Medulla oblongata (tissue), 1 donor: ENCODE data around the gene SLC50A1.

Source experiments
- DNase-seq: peaks from one replicate; pipeline ENCODE4 v3.0.0-alpha.2; 2015; ENCODE audit errors: extremely low spot score

SLC50A1 gene

DNA sequence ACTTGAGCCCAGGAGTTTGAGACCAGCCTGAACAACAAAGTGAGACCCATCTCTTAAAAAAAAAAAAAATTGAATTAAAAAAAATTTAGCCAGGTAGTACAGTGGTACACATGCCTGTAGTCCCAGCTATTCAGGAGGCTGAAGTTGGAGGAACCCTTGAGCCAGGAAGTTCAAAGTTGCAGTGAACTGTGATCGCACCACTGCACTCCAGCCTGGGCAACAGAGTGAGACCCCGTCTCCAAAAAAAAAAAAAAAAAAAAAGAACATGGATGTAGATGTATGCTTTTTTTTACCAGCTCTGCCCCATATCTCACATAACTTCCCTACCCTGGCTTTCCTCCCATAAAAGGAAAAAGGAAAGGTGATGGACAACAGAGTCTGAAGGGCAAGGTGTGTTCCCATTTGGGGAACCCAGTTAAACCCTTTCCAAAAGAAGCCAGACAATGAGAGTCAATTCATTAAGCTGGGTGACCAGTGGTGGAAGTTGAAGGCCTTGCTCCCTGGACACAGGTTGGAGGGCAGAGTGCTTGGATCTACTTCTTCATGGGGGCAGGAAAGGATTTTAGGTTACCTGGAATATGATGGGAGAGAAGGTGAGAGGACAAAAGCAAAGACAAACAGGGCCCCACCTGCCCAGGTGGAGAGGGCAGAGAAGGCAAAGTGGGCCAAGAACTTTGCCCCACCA is 34.6 kb downstream of the SLC50A1 start:
- no peak for DNase-seq

DNA sequence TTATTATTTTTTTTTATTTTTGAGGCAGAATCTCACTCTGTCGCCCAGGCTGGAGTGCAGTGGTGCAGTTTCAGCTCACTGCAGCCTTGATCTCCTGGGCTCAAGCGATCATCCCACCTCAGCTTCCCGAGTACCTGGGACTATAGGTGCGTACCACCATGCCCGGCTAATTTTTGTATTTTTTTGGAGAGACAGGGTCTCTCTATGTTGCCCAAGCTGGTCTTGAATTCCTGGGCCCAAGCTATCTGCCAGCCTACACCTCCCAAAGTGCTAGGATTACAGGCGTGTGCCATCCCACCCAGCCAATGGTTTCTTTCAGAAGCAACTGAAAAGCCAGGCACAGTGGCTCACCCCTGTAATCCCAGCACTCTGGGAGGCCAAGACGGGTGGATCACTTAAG is 35.2 kb downstream of the SLC50A1 start:
- DNase-seq: no peak

DNA sequence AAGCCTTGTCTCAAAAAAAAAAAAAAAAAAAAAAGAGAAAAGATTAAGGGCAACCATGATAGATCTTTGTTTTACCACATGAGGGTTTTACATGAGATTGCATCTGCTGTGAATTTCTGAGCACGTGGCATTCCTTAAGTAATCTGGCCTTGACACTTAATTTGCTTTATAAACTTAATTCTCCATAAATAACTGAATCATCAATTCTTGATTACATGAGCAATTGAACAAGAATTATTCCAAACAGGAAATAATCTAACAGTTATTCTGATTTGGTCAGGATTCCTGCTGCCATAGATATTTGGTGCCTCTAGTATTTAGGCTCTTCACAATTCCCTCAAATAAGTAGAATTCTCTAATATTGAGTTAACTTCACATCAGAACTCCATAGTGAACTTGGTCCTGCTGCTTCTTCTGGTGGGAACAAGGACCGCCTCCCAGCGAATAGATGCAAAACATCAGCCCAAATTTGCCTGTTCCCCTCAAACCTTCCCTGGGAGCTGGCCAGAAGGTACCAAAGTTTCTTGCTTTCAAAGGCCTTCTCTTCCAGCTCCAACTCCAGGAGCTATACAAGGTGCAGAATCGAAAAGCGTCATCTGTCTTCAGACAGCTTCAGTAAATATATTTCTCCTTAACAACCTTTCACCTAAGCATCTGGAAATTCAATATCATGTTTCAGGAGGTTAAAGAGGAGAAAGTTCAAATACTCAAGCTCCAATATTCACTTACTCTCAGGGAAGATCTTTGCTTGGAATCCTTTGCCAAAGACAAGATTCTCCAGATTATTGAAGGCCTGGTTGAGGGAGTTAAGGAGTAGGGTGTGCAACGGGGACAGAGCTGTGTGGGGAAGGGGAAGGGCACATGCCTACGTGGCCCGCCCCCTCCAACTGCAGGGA is 36.4 kb downstream of the SLC50A1 start:
- no peak for DNase-seq

DNA sequence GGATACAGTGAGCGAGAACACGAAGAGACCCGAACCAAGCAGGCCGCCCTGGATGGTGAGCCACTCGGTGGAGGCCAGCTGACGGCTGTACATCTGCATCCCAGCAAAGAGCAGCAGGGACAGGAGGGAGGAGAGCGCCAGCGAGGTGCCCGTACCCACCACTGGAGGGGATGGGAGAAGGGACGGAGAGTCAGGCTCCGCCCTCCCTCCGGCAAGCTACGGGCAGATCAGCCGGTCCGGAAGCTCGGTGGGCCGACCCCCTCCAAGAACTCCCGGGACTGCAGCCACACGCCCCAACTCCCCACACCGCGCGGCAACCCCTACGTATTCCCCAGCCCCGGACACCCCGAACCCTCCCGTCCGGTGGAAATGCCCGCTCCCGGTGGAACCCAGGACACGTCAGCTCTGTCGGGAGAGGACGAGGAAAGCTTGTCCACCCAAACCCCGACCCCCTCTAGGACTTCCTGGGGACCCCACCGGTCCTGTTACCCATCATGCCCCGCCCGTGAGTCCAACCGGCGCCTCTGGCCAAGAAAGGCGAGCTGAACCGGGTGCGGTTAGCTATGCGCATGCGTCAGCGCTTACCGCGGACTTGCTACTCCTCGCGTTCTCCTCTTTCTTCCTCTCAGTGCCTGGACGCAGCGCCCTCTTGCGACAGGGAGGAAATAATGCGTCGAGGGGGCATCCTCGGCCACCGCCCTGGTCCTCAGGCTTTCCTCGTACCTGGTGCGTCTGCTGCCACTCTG is 37.3 kb downstream of the SLC50A1 start, which contains the start of gene KRTCAP2:
TSS of gene KRTCAP2 (minus strand) at position 573 of the 746 bp plus-strand sequence. CDS start at position 493, 80 bp downstream.
- DNase-seq: peak; percentile 97

DNA sequence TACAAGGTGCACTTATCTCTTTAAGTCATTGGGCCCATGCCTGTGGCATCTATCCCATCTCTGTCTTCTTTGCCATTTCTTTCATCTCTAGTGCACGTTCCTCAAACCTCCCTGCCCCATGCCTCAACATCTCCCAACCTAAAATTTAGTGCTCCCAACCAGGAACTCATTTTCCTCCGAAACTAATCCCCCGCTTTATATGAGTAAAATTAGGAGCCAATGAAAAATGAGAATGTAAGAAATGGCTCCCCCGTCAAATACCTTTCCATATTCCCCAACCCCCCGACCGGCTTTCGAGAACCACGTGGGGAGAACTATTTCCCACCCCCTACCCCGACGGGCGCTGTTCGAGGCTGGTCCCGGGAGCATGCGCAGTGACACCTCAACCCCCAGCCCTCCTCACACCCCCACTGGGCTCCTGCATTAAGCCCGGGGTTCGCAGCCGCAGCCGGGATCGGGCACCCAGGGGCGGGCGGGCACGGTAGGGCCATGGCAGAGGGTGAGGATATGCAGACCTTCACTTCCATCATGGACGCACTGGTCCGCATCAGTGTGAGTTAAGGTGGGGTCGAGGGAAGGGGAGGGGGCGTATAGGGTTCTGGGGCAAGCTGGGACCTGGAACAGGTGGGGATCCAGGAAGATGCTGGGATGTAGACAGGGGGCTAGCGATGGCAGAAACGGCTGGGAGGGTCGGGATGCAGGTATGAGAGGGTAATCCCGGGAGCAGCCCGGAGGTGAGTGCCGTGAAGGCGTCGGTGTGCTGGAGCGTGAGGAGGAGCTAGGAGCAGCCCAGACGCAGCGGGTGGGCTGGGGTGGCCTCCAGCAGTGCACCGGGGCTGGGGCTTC is 38.0 kb downstream of the SLC50A1 start, which contains the start of gene TRIM46:
TSS of gene TRIM46 (plus strand) at position 372 of the 846 bp plus-strand sequence. CDS start at position 490, 118 bp downstream.
- DNase-seq: peak; percentile 54

DNA sequence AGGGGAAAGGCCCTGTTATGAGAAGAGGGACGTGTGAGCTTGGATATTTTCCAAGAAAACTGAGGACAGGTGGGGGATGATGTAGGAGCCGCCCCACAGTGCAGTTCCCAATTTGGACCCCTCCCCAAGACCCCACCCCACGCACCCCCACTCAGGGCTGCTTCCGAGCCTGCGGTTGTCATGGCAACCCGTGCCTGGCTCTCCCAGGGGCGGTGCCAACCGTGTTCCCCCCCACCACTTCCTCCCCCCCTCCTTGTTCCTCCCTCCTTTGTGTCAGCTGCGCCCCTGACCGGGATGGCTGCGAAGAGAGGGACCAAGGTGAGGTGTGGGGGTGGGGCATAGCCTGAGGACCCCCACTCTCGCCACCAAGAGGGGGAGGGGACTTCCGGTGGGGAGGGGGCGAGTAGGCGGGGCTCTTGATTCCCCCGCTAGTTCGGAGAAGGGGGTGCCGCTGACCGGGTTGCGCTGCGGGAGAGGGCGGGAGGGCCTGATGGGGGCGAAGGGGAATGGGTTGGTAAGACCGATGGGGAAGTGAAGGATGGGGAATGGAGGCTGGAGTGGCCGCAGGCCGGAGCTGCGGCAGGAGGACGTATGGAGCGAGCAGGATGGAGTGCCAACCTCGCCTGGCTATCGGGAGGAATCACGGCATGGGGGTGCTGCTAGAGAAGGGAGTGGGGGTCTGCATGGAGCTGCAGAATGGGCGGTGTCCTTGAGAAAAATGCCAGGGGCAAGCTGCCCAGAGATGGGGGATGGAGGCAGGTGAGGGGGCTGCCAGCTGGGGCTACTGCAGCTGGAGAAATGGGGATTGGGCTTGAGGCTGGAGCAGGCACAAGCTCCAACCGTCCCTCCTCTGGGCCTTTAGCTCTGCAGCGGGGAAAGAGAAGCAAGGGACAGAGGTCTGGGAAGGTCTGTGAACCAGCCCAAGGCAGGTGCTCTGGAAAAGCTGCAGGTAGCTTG is 39.0 kb downstream of the SLC50A1 start:
- DNase-seq: peak; percentile 42

DNA sequence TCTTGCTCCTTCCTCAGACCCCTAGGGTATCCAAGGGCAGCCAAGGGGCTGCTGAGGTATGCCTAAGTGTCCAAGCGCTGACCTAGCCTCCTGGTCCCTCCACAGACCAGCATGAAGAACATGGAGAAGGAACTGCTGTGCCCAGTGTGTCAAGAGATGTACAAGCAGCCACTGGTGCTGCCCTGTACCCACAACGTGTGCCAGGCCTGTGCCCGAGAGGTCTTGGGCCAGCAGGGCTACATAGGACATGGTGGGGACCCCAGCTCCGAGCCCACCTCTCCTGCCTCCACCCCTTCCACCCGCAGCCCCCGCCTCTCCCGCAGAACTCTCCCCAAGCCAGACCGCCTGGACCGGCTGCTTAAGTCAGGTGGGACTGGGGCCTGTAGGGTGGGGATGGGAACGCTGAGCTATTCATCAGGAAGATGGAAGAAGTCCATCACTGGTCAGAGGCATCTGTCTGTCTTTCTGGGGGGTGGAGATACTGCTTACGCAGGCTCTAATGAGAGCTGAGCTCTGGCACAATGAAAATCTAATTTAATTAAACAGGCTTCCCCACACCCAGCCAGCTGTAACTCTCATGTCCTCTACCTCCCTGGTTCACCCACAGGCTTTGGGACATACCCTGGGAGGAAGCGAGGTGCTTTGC is 39.8 kb downstream of the SLC50A1 start:
- DNase-seq: no peak

DNA sequence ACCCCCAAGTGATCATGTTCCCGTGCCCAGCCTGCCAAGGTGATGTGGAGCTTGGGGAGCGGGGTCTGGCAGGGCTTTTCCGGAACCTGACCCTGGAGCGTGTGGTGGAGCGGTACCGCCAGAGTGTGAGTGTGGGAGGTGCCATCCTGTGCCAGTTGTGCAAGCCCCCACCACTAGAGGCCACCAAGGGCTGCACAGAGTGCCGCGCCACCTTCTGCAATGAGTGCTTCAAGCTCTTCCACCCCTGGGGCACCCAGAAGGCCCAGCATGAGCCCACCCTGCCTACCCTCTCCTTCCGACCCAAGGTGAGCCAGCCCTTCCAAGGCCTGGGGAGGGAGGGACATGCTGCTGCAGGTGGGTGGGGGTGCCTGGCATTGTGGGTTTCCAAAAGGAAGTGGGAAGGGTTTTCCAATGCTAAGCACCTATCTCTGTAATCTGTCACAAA is 40.3 kb downstream of the SLC50A1 start:
- DNase-seq: no peak

DNA sequence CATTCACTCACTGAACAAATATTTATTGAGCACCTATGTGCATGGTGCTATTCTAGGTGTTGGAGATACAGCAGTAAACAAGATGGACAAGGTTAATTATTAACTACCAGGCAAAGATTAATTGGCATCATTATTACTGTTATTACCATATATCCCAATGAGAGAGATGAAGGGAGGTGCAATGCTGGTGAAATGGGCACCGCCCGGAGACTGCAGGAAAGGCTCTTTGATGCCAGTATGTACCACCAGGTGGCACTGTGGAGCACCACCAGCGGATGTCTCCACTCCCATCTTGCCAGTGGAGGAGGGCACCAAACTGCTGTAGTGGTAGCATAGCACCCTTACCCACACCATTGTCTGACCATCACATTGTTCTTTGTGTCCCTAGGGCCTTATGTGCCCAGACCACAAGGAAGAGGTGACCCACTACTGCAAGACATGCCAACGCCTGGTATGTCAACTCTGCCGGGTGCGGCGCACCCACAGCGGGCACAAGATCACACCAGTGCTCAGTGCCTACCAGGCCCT is 41.0 kb downstream of the SLC50A1 start:
- peak; percentile 87 for DNase-seq

DNA sequence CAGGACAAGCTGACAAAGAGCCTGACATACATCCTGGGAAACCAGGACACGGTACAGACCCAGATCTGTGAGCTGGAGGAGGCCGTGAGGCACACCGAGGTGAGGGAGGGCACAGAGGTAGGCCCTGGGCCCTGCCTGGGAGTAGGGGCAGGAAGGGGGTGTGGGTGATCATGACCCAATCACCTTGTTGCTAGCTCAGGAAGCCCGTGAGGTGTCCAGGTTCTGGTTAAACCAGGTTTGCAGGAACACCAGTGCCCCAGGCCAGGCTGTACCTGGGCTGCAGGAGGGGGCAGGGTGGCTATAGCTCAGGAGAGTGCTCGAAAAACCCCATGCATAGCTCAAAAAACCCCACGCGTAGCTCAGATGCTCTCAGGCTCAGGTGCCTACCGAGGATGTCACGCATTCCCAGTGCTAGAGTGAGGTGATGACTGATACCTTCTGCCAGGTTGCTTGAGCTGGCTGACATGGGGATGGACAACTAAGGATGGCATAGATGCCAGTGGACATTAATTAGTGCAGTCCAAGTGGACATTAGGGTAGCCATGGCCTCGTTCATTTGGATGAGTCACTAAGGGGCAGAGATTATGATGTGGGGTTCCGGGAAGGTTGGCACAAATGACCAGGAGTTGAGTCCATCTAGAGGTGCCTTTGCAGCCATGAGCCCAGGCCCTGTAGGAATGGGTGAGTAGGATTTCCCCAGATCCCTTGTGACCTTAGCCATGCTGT is 41.7 kb downstream of the SLC50A1 start:
- no peak for DNase-seq

DNA sequence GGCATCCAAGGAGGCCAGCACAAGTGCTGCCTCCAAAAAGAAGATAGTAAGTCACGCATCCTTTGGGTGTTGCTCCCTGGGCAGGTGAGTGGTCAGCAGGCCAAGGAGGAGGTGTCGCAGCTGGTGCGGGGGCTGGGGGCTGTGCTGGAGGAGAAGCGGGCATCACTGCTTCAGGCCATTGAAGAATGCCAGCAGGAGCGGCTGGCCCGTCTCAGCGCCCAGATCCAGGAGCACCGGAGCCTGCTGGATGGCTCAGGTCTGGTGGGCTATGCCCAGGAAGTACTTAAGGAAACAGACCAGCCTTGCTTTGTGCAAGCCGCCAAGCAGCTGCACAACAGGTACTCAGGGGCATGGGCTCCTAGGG is 42.2 kb downstream of the SLC50A1 start:
- DNase-seq: no peak

DNA sequence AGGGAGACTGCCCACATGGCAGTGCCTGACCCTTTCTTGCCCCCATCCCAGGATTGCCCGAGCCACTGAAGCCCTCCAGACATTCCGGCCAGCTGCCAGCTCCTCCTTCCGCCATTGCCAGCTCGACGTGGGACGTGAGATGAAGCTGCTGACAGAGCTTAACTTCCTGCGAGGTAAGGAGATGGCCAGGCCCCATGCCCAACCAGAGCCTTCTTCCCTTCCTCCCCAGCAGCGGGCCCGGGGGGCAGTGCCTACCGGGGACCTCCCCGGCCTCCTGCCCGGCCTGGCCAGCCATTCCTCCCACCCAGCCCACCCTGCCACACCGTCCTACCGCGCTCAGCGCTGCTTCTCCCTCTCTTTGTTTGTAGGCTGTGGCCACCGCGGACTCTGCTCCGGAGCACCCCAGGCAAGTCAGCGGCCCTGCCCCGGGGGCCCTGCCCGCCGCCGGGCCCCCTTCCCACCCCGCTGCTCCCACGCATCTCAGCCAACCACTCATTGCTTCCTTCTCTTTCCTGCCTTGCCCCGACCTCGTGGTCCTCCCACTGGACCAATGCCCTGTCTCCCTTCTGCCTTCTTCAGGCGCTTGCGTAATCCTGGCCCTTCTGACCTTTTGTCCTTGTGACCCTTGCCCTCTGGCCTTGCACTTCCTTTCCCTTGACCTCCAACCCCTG is 42.9 kb downstream of the SLC50A1 start:
- DNase-seq: no peak

DNA sequence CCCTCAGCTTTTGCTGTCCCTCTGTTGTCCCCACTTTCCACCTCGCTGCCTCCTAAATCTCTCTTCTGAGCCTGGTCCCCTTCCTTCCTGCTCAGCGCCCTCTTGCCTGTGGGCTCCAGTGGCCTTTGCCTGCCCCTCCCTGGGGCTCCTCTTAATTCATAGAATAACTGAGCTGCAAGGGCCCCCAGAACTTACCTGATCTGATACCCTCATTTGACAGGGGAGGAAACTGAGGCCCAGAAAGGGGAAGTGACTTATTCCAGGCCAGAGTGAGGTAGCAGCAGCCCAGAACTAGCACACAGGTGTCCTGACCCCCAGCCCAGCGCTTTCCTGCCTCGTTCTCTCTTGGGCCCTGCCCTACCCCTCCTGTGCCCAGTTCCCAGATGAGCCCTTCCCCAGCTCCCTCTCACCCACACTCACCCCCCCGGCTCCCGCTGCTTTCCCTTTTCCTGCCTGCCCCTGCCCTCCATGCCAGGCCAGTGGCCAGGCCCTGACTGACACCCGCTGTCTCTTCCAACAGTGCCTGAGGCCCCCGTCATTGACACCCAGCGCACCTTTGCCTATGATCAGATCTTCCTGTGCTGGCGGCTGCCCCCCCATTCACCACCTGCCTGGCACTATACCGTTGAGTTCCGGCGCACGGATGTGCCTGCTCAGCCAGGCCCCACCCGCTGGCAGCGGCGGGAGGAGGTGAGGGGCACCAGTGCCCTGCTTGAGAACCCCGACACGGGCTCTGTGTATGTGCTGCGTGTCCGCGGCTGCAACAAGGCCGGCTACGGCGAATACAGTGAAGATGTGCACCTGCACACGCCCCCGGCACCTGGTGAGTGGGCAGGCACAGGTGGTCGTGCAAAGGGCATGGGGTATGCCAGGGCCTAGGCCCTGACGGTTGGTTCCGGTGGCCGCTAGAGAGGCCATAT is 43.7 kb downstream of the SLC50A1 start:
- no peak for DNase-seq

DNA sequence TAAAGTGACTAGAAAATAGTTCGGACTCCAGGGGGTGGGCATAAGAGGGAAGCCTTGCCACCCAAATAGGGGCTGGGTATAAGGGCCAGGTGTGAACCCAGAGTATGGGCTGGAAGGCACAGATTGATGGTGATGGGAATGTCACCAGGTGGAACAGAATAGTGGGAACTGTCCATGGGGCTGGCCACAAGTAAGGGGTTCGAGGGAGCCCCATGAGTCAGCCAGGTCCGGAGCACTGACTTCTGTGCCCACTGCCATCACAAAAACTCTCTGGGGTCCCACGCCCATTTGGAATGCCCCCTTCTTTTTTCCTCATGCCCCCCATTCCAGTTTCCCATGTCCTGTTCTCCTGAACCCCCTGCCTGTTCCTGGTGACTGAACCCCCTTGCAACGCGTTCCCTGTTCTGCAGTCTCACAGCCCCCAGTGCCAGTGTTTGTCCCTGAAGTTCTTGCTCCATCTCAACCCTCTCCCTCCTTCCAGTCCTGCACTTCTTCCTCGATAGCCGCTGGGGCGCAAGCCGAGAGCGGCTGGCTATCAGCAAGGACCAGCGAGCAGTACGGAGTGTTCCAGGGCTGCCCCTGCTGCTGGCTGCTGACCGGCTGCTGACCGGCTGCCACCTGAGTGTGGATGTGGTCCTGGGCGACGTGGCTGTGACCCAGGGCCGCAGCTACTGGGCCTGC is 45.9 kb downstream of the SLC50A1 start:
- no peak for DNase-seq

DNA sequence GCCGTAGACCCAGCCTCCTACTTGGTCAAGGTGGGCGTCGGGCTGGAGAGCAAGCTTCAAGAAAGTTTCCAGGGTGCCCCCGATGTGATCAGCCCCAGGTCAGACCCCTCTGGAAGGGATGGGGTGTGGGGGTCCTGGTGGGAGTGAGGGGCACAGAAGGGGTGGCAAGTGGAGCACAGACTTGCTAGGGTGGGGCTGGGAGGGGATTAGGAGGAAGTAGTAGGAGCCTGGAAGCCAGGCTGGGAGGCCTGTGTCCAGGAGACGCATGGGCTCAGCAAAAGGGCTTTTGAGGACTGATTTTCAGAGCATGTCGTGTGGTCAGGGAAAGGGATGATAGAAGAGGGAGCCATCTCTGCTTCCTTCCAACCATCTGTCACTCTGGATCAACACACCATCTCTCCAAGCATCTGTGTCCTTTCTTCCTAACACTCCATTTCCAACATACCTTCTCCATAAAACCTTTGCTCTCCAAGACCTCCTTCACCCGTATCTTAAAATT is 46.4 kb downstream of the SLC50A1 start:
- DNase-seq: no peak

DNA sequence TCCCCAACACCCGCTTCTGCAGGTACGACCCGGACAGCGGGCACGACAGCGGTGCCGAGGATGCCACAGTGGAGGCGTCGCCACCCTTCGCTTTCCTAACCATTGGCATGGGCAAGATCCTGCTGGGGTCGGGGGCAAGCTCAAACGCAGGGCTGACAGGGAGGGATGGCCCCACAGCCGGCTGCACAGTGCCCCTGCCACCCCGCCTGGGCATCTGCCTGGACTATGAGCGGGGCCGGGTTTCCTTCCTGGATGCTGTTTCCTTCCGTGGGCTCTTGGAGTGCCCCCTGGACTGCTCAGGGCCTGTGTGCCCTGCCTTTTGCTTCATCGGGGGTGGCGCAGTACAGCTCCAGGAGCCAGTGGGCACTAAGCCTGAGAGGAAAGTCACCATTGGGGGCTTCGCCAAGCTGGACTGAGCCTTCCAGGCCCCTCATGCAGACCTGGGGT is 48.1 kb downstream of the SLC50A1 start:
- no peak for DNase-seq
